Mucosa of descending colon (tissue), 3 donors: Measurements from ENCODE around the gene SPRYD3. TPM values are rescaled to one million over a fixed set of nuclear protein-coding genes. Genes with fewer than 3 reads are reported as not detected.

ENCODE experiments used
- ATAC-seq: fragments of 200-7000 bp; cut with Tn5 transposase; one replicate; pipeline ENCODE4 v1.9.1; 2020; ENCODE audit warnings: mild to moderate bottlenecking, moderate library complexity
- DNase-seq, 3 donors: peaks; one replicate each; pipeline ENCODE4 v3.0.0-alpha.2; 2020
- H3K36me3 ChIP-seq: fragments of 200-600 bp; one replicate; pipeline ENCODE4 v1.8.0; 2021; ENCODE audit warnings: low read depth, mild to moderate bottlenecking
- H3K4me1 ChIP-seq: fragments of 200-600 bp; one replicate; pipeline ENCODE4 v1.8.0; 2021; ENCODE audit warnings: low read depth, mild to moderate bottlenecking
- H3K4me3 ChIP-seq: fragments of 200-600 bp; one replicate; pipeline ENCODE4 v1.8.0; 2021; ENCODE audit warnings: mild to moderate bottlenecking
- H3K9me3 ChIP-seq: fragments of 200-600 bp; one replicate; pipeline ENCODE4 v1.8.0; 2021; ENCODE audit warnings: mild to moderate bottlenecking
- intact Hi-C, 2 donors: fragments of 100-400 bp; cut with DNase I in 1 of 2; cut with micrococcal nuclease in 1 of 2; formaldehyde crosslinking; loops; one replicate each; pipeline versions ENCODE4 v1.11.0 to v1.11.1; 2022; cut with DNase I, micrococcal nuclease
- total RNA-seq, 3 donors: library from RNA; stranded (reverse); fragmentation: NEBNext Ultra II Directional in 2 of 3; extraction: Animal tissue kit (Norgen Biotek cat#: 25700) in 2 of 3; gene quantifications; one replicate each; pipeline versions ENCODE4 v1.2.1 to v1.2.4, GENCODE V29; 2021 to 2023
- TF ChIP-seq, protein P1 (sequence below): fragments of 200-600 bp; IDR thresholded peaks from one replicate; pipeline ENCODE4 v1.8.0; 2022; ENCODE audit warnings: antibody characterized with exemption, mild to moderate bottlenecking
- donor health status: DM: no; HTN: no; CAD: no; lungs with moderate emphysema.
- donor health status: DM: no; HTN: no; CAD: no.
- donor health status: DM: no; HTN: yes; CAD: no.

The SPRYD3 gene
- total RNA-seq, 3 donors from 2014 or later, result 27.3 to 51.0 (median 32.5) TPM

DNA sequence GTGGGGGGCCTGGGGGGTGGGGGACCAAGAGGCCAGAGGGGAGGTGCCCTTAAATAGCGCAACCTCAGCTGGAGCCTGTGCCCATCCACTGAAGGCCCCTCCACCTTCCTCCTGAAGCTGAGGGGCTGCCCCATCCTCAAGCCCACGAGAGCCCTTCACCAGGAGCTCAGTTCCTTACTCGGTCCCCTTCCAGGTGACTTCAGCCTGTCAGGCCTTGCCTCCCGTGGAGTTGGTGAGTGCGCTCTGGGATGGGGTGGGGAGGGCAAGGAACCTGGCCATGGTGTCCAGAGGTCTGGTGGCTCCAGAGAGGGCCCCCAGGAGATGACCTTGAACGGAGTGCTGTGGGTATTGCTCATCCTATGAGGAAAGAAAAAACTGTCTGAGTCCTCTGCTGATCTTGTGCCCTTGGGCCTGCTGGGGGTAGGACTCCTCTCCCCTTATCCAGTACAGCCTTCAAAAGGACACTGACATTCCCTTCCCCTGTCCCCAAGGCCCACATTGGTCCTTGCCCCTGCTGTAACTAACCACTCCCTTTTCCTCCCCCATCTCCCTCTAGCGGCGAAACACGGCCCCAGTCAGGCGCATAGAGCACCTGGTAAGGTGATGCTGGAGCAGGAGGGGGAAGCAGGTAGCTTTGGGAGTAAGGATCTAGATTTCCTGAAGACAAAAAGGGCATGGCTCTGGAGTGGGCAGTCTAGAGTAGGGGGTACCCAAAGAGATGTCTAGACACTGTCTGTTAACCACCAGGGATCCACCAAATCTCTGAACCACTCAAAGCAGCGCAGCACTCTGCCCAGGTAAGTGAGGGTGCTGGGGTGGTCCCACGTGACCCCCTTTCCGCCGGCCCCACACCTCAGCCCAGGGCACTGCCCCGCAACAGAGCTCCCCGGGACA is 25.7 kb downstream of the SPRYD3 start:
- H3K4me1 ChIP-seq, result peaks cover 52% of the 10 kb centered on the region
- no peak overlapping the region for H3K4me3 ChIP-seq
- no peaks in the 10 kb centered on the region for H3K36me3 ChIP-seq
- intact Hi-C loops, result no loop called here
- peak; percentile 87 to 90 (median 87) for DNase-seq
- TF ChIP-seq, protein P1, sequence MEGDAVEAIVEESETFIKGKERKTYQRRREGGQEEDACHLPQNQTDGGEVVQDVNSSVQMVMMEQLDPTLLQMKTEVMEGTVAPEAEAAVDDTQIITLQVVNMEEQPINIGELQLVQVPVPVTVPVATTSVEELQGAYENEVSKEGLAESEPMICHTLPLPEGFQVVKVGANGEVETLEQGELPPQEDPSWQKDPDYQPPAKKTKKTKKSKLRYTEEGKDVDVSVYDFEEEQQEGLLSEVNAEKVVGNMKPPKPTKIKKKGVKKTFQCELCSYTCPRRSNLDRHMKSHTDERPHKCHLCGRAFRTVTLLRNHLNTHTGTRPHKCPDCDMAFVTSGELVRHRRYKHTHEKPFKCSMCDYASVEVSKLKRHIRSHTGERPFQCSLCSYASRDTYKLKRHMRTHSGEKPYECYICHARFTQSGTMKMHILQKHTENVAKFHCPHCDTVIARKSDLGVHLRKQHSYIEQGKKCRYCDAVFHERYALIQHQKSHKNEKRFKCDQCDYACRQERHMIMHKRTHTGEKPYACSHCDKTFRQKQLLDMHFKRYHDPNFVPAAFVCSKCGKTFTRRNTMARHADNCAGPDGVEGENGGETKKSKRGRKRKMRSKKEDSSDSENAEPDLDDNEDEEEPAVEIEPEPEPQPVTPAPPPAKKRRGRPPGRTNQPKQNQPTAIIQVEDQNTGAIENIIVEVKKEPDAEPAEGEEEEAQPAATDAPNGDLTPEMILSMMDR, result peak; percentile 66
- H3K9me3 ChIP-seq, result no peaks in the 10 kb centered on the region
- ATAC-seq, result peak; percentile 71

DNA sequence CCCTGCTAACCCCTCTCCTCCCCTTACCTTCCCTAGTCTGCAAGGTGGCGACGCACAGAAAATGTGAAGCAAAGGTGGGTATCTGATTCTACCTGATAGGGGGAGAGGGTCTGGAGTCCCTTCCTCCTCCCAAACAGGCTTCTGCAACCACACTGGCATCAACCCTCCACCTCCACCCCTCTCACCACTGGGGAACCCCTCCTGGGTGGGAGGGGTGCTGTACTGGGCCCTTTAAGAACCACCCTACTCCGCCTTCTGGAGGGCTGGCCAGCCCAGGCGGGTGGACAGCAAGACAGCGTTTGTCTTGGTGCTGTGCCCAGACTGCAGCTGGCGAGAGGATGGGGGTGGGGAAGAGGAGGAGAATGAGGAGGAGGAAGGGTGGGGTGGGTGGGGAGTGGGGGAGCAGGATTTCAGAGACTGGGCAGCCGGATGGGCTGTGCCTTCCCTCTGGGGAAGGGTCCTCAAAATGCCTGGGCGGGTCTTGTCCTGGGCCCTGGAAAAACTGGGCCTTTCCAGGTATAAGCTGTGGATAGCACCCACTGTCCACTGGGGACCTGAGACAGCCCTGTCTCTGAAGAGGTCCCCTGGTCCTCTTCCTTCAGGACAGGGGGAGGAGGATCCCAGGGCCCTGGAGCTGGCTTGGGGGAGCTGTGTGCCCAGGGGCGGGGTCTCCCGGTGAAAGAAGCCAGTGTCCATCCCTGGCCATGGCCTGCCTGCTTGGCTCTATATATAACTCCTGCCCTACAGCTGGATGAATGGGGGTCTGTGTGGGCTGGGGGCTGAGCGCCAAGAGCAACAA is 26.6 kb downstream of the SPRYD3 start:
- DNase-seq (peak; percentile 91 to 93 (median 93)), ATAC-seq (peak; percentile 40)
- Histone ChIP-seq H3K36me3 (no peaks in the 10 kb centered on the region), H3K4me3 (no peak overlapping the region), H3K9me3 (no peaks in the 10 kb centered on the region), H3K4me1 (peaks cover 54% of the 10 kb centered on the region)
- TF ChIP-seq, protein P1, result no peak
- intact Hi-C loops, result no loop called here

DNA sequence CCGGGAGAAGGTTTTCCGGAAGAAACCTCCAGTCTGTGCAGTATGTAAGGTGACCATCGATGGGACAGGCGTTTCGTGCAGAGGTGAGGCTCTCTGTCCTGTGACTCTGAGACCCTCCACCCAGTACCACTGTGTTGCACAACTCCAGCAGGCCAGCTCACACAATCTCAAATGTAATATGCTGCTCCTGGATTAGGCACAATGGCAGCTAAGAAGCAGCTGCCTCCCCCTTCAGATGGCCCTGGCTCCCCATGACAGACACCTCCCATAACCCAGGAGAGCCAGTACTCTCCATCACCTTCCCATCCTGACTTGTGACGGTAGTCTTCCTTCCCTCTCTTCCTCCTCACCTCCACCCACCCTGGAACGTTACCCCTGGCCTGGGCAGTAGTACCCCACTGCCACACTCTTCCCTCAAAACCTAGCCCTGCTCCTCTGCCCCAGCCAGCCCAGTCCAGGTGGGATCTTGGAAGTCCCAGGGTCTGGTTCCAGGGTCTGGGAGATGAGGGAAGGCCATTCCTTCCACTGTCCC is 27.2 kb downstream of the SPRYD3 start:
- H3K36me3 ChIP-seq, result no peaks in the 10 kb centered on the region
- no peak overlapping the region for H3K4me3 ChIP-seq
- H3K4me1 ChIP-seq, result peaks cover 56% of the 10 kb centered on the region
- TF ChIP-seq, protein P1, result no peak
- no peak for ATAC-seq
- H3K9me3 ChIP-seq, result no peaks in the 10 kb centered on the region
- no peak for DNase-seq
- intact Hi-C loops, result no loop called here

DNA sequence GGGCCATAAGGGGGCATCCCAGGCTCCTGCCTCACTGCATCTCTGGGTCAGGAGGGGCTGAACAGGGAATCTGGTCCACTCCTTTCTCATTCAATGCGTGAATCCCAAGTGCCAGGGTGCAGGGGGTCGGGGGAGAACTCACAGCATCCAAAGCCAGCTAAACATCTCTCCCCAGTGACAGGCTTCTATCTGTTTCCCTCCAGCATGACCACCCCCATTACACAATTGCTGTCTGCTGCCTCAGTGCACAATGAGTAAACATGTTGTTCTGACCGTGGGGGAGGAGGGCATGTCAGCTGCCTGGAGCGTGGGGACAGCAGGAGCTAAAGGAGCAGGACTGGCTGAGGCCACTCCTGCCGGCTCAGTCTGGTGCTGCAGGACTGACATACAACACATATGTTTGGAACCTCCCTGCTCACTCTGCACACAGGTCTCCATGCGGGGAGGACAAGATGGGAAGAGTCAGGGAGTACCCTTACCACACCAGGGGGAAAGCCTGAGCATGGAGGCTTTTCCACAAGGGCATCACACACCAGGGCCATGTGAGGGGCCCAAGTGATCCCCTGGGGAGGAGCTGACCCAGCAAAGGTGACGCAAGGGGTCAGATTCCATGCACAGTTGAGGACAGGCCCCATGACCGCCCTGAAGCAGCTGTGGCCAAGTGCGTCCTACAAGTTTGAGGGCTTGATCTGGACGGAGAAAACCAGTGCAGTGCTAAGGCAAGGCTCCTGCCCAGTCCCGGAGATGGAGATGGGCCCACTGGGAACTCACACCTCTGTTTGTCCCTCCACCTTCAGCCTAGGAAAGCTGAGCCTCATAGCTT is 27.9 kb downstream of the SPRYD3 start:
- TF ChIP-seq, protein P1, result no peak
- Histone ChIP-seq H3K4me3 (no peak overlapping the region), H3K36me3 (no peaks in the 10 kb centered on the region), H3K9me3 (no peaks in the 10 kb centered on the region), H3K4me1 (peaks cover 59% of the 10 kb centered on the region)
- peak; percentile 50 to 75 (median 54) for DNase-seq
- ATAC-seq, result no peak
- intact Hi-C loops, result no loop called here
